Islet precursor cell (in vitro differentiated cells): ENCODE measurements around the gene CASR.
"Not testable (repeated sequence)": the region's sequence is repeated elsewhere in the genome, so short reads cannot be mapped to it uniquely, and the experiment has no call there.

Experiments
- DNase-seq: peaks from one replicate; pipeline ENCODE4 v3.0.0-alpha.2; 2018

Gene CASR, protein sequence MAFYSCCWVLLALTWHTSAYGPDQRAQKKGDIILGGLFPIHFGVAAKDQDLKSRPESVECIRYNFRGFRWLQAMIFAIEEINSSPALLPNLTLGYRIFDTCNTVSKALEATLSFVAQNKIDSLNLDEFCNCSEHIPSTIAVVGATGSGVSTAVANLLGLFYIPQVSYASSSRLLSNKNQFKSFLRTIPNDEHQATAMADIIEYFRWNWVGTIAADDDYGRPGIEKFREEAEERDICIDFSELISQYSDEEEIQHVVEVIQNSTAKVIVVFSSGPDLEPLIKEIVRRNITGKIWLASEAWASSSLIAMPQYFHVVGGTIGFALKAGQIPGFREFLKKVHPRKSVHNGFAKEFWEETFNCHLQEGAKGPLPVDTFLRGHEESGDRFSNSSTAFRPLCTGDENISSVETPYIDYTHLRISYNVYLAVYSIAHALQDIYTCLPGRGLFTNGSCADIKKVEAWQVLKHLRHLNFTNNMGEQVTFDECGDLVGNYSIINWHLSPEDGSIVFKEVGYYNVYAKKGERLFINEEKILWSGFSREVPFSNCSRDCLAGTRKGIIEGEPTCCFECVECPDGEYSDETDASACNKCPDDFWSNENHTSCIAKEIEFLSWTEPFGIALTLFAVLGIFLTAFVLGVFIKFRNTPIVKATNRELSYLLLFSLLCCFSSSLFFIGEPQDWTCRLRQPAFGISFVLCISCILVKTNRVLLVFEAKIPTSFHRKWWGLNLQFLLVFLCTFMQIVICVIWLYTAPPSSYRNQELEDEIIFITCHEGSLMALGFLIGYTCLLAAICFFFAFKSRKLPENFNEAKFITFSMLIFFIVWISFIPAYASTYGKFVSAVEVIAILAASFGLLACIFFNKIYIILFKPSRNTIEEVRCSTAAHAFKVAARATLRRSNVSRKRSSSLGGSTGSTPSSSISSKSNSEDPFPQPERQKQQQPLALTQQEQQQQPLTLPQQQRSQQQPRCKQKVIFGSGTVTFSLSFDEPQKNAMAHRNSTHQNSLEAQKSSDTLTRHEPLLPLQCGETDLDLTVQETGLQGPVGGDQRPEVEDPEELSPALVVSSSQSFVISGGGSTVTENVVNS

DNA sequence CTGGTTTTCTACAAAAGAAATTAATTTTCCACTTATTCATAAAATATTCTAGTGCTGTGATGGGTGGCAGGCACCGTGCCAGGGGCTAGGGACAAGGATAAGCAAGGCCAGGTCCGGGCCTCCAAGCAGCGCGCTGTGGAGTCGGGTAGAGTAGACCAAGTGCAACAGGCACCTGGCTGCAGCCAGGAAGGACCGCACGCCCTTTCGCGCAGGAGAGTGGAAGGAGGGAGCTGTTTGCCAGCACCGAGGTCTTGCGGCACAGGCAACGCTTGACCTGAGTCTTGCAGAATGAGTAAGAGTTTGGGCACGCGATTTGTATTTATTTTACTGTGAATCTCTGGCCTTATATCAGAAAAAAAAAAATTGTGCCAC, at the start of gene CASR:
Gene CASR, plus strand, starts transcription at position 148 of the 372 bp plus-strand sequence. CDS start 70,522 bp downstream, outside the sequence.
- DNase-seq, result peak; percentile 60

DNA sequence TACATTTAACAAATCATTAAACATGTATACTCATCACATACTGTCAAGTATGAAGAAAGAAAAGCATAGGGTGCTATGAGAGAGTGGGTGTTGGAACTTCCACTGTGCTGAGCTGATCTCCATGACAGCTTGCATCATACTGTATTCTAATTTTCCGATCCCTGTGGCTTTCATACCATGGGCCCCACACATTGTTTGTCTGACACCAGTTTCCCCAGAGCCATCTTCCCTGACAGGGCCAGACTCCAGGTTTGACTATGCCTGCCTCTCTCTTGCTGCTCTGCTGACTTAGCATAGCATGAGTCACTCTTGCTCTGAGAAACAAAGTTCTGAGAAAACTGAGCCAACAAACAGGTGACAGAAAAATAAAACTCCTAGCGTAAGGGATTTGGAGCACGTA, 37.0 kb upstream of the CASR start:
- DNase-seq, result no peak

DNA sequence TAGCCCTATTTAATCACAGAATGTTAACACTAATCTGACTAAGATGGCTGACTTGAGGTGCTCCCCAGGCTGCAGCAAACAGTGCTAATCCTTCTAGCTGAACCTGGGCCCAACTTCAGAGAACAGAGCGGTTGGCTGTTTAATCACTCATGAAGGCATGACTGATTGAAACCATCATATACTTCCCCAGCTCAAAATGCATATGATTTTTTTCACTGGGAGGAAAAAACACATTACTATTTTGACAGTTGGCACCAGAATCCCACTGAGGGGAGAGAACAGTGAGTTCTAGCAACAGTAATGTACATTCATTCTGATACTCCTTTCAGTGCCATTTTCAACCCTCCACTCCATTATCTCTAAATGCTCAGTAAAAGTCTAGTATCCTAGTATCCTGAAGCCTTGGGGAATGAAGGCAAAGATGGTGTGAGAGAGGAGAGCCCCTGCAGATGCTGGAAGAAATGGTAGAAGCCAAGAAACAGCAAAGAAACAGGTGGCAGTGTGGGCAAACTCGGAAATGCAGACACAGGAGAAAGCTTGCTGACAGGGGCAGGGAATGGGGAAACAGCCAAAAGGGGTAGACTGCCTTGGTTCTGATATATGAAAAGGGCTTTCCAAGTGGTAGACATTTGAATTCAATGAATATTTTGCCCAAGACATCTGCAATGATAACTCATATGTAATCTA, 34.4 kb upstream of the CASR start:
- DNase-seq, result no peak

DNA sequence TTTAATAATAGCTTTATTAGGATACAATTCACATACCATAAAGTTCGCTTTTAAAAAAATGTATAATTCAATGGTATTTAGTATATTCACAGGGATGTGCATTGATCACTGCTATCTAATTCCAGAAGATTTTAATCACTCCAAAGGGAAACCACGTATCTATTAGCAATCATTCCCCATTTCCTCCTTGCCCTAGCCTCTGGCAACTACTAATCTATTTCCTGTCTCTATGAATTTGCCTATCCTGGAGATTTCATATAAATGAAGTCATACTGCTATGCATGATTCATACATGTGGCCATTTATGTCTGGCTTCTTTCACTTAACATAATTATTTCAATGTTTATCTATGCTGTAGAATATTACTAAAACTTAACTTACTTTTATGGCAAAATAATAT, 32.0 kb upstream of the CASR start:
- DNase-seq, result no peak

DNA sequence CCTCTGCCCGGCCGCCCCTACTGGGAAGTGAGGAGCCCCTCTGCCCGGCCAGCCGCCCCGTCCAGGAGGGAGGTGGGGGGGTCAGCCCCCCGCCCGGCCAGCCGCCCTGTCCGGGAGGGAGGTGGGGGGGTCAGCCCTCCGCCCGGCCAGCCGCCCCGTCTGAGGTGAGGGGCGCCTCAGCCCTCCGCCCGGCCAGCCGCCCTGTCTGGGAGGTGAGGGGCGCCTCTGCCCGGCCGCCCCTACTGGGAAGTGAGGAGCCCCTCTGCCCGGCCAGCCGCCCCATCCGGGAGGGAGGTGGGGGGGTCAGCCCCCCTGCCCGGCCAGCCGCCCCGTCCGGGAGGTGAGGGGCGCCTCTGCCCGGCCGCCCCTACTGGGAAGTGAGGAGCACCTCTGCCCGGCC, 18.5 kb upstream of the CASR start:
- DNase-seq, result not testable (repeated sequence)

DNA sequence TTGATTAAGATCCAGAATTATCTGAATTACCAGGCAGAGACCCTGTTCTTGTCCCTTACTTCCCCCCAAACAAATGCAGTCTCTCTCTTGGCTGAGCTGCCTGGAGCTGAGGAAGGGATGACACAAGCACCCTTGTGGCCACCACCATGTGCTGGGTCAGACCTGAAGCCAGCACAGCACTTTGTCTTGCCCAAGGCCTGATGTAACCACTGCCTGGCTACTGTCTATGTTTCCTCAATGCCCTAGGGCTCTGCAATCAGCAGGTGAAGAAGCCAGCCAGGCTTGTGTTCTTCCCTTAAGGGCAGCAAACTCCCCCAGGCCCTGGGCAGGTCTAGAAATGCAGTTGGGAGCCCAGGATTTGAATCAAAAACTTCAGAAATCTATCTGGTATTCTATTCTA, 15.8 kb upstream of the CASR start:
- DNase-seq, result no peak

DNA sequence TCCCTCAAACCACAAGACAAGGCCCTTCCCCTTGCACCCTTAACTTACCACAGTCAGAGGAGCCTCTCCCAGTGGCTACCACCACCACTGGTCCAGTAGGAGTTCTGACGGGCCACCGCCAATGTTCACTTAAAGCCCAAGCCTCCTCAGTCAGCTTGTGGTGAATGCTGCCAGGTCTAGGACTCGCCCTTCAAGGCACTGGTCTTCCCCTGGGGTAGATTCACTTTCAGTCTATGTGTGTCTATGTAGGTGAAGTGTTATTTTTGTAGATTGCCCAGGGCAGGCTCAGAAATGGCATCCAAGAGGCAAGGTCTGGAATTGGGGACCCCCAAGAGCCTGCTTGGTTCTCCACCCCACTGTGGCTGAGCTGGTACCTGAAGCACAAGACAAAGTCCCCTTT, 15.4 kb upstream of the CASR start:
- no peak for DNase-seq

DNA sequence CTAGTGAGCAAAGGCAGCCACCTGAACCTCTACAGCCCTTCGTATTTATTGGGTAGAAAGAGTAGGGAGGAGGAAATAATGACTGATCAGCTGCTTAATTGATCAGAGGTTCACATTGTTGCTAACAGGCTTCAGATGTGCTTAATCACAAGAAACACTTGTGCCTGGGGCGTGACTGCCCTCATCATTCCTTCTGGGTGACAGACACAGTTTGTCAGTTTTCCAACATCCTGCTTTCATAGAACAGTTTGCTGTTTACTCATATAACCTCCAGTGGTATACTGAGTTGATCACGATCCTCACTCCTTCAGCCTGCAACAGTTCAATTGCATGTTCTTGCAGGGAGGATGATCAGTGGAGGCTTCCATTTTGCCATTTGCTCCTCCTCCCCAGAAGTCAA, 13.6 kb upstream of the CASR start:
- no peak for DNase-seq

DNA sequence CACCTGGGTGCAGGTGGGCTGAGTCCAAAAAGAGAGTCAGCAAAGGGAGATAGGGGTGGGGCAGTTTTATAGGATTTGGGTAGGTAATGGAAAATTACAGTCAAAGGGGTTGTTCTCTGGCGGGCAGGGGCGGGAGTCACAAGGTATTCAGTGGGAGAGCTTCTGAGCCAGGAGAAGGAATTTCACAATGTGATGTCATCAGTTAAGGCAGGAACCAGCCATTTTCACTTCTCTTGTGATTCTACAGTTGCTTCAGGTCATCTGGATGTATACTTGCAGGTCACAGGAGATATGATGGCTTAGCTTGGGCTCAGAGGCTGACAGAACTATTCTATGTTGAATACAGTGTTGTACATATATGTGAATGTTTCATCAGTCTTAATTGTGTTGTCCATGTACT, 12.1 kb upstream of the CASR start:
- not testable (repeated sequence) for DNase-seq

DNA sequence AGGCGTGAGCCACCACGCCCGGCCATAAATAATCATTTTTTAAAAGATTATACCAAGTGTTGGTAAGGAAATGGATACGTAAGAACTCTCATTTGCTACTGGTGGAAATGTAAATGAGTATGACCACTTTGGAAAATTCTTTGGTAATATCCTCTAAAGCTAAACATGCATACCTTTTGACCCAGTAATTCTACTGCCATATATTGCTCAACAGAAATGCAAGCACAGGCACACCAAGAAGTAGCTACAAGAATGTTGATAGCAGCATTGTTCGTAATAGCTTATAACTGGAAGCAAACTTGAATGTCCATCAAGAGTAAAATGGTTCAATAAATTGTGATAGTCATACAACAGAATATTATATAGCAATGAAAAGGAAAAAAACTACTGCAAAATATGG, 4.8 kb upstream of the CASR start:
- no peak for DNase-seq

DNA sequence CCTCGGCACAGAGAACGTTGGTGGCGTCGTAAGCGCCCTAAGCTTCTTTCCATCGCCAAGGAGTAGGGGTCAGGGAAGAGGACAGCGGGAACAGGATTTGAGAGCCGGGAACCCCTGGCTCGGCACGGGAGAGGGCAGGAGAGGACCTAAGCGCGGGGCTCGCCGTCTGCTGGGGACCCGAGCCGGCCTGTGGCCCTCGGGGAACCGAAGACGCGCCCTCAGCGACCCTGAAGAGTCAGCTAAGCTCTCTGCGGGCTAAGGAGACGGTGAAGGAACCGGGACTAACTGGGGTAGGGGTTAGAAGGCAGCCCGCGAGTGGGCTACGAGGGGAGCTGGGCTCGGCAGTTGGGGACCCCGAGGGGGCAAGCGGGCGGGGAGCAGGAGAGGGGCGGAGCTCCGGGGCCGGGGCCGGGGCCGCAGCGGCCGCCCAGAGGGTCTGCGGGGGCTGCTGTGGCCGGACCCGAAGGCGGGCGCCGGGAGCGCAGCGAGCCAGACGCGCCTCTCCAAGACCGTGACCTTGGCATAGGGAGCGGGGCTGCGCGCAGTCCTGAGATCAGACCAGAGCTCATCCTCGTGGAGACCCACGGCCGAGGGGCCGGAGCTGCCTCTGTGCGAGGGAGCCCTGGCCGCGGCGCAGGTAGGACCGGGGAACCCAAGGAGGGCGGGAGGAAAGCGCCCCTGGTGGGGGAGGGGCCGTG, 574 bp downstream of the CASR start:
- peak; percentile 57 for DNase-seq

DNA sequence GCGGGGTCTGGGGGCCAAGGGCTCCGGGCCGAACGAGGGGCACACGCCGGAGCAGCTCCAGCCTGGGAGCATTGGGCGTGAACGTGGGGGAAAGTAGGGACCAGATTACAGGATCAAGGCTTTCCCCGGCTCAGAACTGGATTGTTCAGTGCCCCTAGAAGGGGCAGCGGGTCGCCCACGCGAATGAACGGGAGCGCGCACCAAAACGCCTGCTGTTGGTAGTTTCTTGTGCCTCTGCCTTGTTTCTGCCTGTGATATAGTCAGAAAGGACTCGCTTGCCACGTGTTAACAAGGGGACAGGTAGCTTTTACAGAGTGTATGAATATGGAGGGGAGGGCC, 1.1 kb downstream of the CASR start:
- DNase-seq, result no peak

DNA sequence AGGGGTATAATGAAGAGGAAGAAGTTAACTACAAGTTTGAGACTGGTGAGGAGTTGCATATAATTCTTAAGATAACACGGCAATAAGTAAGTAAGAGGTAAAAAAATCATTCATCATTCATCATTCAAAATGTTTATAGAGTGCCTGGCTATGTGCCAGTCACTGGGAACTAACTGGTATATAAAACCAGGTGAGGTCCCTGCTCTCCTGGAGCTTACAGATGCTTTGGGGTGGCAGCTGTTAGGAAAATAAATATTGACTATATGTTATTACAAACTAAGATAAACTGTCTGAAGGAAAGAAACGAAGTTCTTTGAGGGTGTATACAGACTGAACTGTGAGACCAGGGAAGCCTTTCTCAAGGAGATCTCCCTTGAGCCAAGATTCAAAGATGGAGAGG, 2.9 kb downstream of the CASR start:
- no peak for DNase-seq

DNA sequence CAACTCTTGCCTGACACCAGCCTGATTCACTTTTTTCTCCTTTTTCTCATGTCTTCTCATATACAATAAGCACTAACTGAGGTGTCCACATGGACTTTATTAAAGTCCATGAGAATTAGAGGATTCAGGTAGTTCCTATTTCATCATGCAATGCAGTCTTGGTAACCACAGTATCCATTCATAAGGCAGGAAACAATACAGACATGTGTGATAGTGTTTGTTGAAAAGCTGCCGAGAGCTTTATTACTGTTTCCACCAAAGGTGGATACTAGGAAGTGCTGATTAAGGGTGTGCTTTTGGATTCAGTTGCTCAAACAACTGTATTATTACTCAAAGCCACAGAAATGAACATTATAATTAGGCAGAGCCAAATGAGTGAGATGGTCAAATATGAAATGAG, 5.3 kb downstream of the CASR start:
- no peak for DNase-seq

DNA sequence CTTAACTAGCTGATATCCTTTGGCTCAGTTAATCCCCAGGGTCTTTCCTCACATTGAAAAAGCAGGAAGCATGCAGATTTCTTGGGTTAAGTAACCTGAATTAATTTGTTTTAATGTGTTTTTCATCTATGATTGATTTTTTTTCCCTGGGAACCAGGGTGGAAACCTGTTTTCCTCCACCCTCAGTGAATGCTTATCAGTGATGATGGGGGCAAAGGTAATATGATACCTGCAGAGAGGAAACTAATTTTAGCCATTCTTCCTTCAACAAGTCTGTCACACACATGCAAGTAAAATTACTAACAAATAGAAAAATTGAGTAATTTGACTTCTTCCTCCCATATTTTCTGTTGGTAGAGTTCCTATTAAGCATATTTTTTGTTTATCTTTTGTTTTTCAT, 5.9 kb downstream of the CASR start:
- no peak for DNase-seq

DNA sequence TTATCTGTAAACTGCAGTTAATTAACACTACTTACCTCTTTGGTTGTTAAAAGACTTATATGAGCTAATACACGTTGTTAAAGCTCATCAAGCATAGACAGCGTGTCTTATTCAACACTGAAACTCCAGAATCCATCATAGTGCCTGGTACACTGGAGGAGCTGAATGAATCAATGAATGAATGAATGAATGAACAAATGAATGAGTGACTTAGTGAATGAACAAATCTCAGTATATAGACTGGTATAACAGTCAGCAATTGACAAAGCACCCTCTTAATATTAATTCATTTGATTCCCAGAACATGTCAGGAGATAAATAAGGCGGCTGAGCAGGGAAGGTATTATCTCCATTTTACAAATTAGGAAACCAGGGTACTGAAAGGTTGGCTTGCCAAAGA, 7.1 kb downstream of the CASR start:
- DNase-seq, result no peak

DNA sequence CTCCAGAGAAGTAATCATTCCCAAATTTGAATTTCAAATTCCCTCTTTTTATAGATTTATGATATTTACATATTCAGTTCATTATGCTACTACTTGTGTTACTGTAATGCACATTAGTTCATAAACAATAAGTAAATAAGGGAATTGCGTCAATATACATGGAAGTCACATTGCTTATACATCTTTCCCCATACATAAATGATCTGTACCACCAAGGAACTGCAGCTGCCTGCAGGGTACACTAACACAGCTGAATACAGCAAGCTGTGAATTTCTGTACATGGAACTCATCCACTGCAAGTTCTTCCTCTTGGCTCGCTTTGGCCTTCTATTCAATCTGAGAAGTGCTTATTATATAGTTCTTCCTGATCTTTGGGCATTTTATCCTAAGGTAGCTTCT, 15.5 kb downstream of the CASR start:
- DNase-seq, result no peak

DNA sequence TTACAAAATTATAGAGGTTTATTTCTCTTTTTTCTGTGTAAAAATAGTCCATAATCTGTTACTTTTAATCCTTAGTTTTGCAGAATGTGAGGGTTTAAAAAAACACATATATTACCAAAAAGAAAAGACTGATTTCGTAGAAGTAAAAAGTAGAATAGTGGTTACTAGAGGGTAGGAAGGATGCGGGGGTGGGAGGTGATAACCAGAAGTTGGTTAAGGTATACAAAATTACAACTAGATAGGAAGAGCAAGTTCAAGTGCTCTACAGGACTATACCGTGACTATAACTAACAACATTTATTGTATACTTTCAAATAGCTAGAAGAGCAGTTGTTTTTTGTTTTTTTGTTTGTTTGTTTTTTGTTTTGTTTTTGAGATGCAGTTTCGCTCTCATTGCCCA, 16.1 kb downstream of the CASR start:
- no peak for DNase-seq

DNA sequence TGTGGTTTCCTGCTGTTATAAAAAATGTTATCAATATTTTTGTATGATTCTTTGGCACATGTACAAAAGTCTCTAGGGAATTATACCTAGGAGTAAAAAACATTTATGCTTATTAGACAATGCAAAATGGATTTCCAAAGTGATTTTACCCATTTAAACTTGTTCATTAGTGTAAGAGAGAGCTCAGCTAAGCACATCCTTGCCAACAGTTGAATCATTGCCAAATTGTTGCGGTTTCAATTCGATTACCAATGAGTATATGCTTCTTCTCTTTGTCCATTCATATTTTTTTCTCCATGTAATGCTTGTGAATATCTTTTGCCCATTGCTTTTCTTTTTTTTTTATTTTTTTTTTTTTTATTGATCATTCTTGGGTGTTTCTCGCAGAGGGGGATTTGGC, 17.2 kb downstream of the CASR start:
- DNase-seq, result no peak

DNA sequence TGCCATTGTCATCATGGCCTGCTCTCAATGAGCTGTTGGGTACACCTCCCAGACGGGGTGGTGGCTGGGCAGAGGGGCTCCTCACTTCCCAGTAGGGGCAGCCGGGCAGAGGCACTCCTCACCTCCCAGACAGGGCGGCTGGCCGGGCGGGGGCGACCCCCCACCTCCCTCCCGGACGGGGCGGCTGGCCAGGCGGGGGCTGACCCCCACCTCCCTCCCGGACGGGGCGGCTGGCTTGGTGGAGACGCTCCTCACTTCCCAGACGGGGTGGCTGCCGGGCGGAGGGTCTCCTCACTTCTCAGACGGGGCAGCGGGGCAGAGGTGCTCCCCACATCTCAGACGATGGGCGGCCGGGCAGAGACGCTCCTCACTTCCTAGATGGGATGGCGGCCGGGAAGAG, 18.0 kb downstream of the CASR start:
- DNase-seq, result not testable (repeated sequence)

DNA sequence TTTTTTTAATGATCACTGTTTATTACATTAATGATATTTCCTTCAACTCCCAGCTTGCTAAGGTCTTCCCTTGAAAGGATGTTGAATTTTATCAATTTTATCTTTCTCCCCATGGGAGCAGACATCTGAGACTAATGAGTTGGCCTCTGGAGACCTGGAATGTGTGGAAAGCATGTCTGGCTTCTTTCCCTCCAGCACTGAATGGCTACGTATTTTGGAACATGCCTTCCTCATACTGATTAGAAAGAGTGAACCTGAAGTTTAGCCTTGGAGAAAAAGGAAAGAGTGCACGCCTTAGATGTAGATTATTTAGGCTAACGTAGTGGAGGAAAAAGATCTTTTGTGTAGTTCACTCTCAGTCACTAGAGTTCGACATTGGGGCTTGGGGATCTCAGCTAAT, 25.1 kb downstream of the CASR start:
- no peak for DNase-seq

DNA sequence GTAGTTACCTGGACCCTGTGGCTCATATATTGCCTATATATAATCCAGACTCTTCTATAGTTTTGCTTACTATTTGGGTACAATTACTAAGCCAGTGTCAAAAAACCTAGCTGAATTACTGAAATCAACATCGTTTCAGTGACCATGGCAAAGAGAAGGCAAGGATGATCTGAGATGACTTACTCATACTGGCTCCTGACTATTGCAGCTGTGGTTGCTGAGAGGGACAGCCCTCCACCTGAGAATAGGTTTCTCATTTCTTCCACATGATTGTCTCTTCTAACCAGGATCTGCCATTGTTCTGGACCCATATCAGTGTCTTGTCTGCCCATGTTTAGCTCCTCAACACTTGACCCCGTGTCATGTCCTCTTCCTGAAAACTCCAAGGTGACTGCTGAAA, 30.2 kb downstream of the CASR start:
- DNase-seq, result no peak

DNA sequence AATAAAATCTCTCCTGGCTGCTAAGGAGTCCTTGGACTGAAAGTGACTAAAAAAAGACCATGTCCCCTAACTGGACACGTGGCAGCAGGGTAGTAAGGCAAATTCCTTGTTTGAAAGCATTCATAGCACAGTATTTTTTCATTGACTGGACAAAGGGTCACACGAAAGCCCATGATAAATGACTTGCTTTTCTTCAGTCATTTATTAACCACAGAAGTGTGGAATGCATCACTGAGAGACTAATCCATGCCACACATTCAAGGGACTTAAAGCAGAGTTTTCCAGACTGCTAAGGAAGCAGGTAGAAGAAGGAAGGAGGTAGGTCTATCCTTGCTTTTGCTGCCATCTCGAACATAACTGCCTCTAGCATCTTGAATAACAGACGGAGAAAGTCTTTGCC, 31.2 kb downstream of the CASR start:
- DNase-seq, result no peak
